Activated T-cell treated with anti-CD3 and anti-CD28 coated beads for 1 hour (primary cell): ENCODE data around the gene CCDC191.

Experiments used
- DNase-seq: peaks from one replicate; pipeline ENCODE4 v3.0.0-alpha.2; 2020; ENCODE audit warnings: low read depth

CCDC191 gene

GRCh38 chr3:114057011-114057347, 653 bp upstream of the CCDC191 start:
- no peak for DNase-seq

GRCh38 chr3:114052216-114052615, 4.1 kb downstream of the CCDC191 start:
- no peak for DNase-seq

GRCh38 chr3:114043205-114043604, 13.1 kb downstream of the CCDC191 start:
- no peak for DNase-seq

- no peak for DNase-seq
Measured at GRCh38 chr3:114035896-114036295, 20.4 kb downstream of the CCDC191 start.

- DNase-seq = no peak
Measured at GRCh38 chr3:114034787-114035545, 21.4 kb downstream of the CCDC191 start.

- DNase-seq = no peak
Measured at GRCh38 chr3:114034211-114034610, 22.1 kb downstream of the CCDC191 start.

GRCh38 chr3:114033721-114034120, 22.6 kb downstream of the CCDC191 start:
- DNase-seq = no peak

GRCh38 chr3:114026331-114026730, 30.0 kb downstream of the CCDC191 start:
- no peak for DNase-seq

GRCh38 chr3:114025451-114025850, 30.9 kb downstream of the CCDC191 start:
- DNase-seq = no peak

- no peak for DNase-seq
Measured at GRCh38 chr3:114022145-114022802, 34.1 kb downstream of the CCDC191 start.

GRCh38 chr3:114020907-114021306, 35.4 kb downstream of the CCDC191 start:
- DNase-seq = no peak

- DNase-seq = no peak
Measured at GRCh38 chr3:114019486-114019885, 36.8 kb downstream of the CCDC191 start.

GRCh38 chr3:114014211-114014610, 42.1 kb downstream of the CCDC191 start:
- DNase-seq = no peak

GRCh38 chr3:114011059-114011797, 45.1 kb downstream of the CCDC191 start:
- no peak for DNase-seq

- DNase-seq = no peak
Measured at GRCh38 chr3:114005481-114005880, 50.8 kb downstream of the CCDC191 start.

- no peak for DNase-seq
Measured at GRCh38 chr3:113985541-113985940, 70.8 kb downstream of the CCDC191 start.

- no peak for DNase-seq
Measured at GRCh38 chr3:113983544-113983943, 72.8 kb downstream of the CCDC191 start.

GRCh38 chr3:113981803-113982202, 74.5 kb downstream of the CCDC191 start:
- DNase-seq = no peak

GRCh38 chr3:113979916-113980315, 76.4 kb downstream of the CCDC191 start:
- no peak for DNase-seq

GRCh38 chr3:113977822-113978221, 78.5 kb downstream of the CCDC191 start:
- DNase-seq = no peak

GRCh38 chr3:113968986-113969385, 87.3 kb downstream of the CCDC191 start:
- no peak for DNase-seq

- no peak for DNase-seq
Measured at GRCh38 chr3:113966172-113966571, 90.2 kb downstream of the CCDC191 start.

GRCh38 chr3:113963879-113964278, 92.4 kb downstream of the CCDC191 start:
- no peak for DNase-seq
